Pons (tissue), 1 donor: Measurements from ENCODE around the gene SIAH3.

Experiments used
- DNase-seq: peaks from one replicate; pipeline ENCODE4 v3.0.0-alpha.2; 2016; ENCODE audit warnings: low spot score

Gene SIAH3

GRCh38 chr13:45820106-45820838, 31.3 kb downstream of the SIAH3 start:
- DNase-seq, result no peak

- DNase-seq, result no peak
Measured at GRCh38 chr13:45817833-45818232, 33.7 kb downstream of the SIAH3 start.

GRCh38 chr13:45816427-45816826, 35.1 kb downstream of the SIAH3 start:
- no peak for DNase-seq

GRCh38 chr13:45812695-45813372, 38.7 kb downstream of the SIAH3 start:
- no peak for DNase-seq

GRCh38 chr13:45811891-45812694, 39.5 kb downstream of the SIAH3 start:
- DNase-seq, result no peak

- no peak for DNase-seq
Measured at GRCh38 chr13:45809801-45810394, 41.7 kb downstream of the SIAH3 start.

GRCh38 chr13:45808925-45809324, 42.6 kb downstream of the SIAH3 start:
- no peak for DNase-seq

GRCh38 chr13:45807520-45808099, 43.9 kb downstream of the SIAH3 start:
- peak; percentile 72 for DNase-seq

GRCh38 chr13:45800485-45800884, 51.1 kb downstream of the SIAH3 start:
- no peak for DNase-seq

- DNase-seq, result no peak
Measured at GRCh38 chr13:45799451-45799850, 52.1 kb downstream of the SIAH3 start.

GRCh38 chr13:45798851-45799250, 52.7 kb downstream of the SIAH3 start:
- no peak for DNase-seq

GRCh38 chr13:45796426-45797235, 54.9 kb downstream of the SIAH3 start:
- no peak for DNase-seq

GRCh38 chr13:45792827-45793303, 58.7 kb downstream of the SIAH3 start:
- DNase-seq, result no peak

GRCh38 chr13:45788011-45788410, 63.5 kb downstream of the SIAH3 start:
- no peak for DNase-seq

GRCh38 chr13:45787346-45787745, 64.2 kb downstream of the SIAH3 start:
- DNase-seq, result no peak

GRCh38 chr13:45786293-45786920, 65.1 kb downstream of the SIAH3 start:
- DNase-seq, result no peak

- DNase-seq, result no peak
Measured at GRCh38 chr13:45784755-45785675, 66.5 kb downstream of the SIAH3 start.

GRCh38 chr13:45783346-45784043, 68.1 kb downstream of the SIAH3 start:
- no peak for DNase-seq
